HG03064 (cell line): ENCODE data around the gene RACGAP1.
"Not testable (repeated sequence)": the region's sequence is repeated elsewhere in the genome, so short reads cannot be mapped to it uniquely, and the experiment has no call there.

Experiments used
- ATAC-seq: cut with Tn5 transposase; IDR thresholded peaks from one replicate; pipeline ENCODE4 v1.9.1; 2021; ENCODE audit warnings: low read depth; ENCODE audit not compliant: unreplicated experiment

RACGAP1 gene

GRCh38 chr12:49998453-49998852, 26.8 kb downstream of the RACGAP1 start:
- no peak for ATAC-seq

GRCh38 chr12:49990273-49990672, 35.0 kb downstream of the RACGAP1 start:
- no peak for ATAC-seq

- not testable (repeated sequence) for ATAC-seq
Observed at GRCh38 chr12:49989400-49989799, 35.9 kb downstream of the RACGAP1 start.

- ATAC-seq = no peak
Observed at GRCh38 chr12:49987625-49988303, 37.5 kb downstream of the RACGAP1 start.

GRCh38 chr12:49986476-49986875, 38.8 kb downstream of the RACGAP1 start:
- ATAC-seq = not testable (repeated sequence)

- no peak for ATAC-seq
Observed at GRCh38 chr12:49985981-49986380, 39.3 kb downstream of the RACGAP1 start.

GRCh38 chr12:49984476-49985359, 40.6 kb downstream of the RACGAP1 start:
- no peak for ATAC-seq

GRCh38 chr12:49983892-49984291, 41.4 kb downstream of the RACGAP1 start:
- ATAC-seq = no peak

- no peak for ATAC-seq
Observed at GRCh38 chr12:49982246-49983087, 42.8 kb downstream of the RACGAP1 start.

- no peak for ATAC-seq
Observed at GRCh38 chr12:49980501-49981349, 44.6 kb downstream of the RACGAP1 start.

- no peak for ATAC-seq
Observed at GRCh38 chr12:49979791-49980190, 45.5 kb downstream of the RACGAP1 start.

GRCh38 chr12:49979016-49979586, 46.2 kb downstream of the RACGAP1 start:
- no peak for ATAC-seq

- ATAC-seq = no peak
Observed at GRCh38 chr12:49978125-49978524, 47.2 kb downstream of the RACGAP1 start.

- ATAC-seq = no peak
Observed at GRCh38 chr12:49976557-49976956, 48.7 kb downstream of the RACGAP1 start.

- ATAC-seq = no peak
Observed at GRCh38 chr12:49975318-49975761, 50.0 kb downstream of the RACGAP1 start.

GRCh38 chr12:49974677-49975317, 50.5 kb downstream of the RACGAP1 start:
- no peak for ATAC-seq

GRCh38 chr12:49974231-49974675, 51.0 kb downstream of the RACGAP1 start:
- ATAC-seq = no peak

GRCh38 chr12:49973361-49973830, 51.9 kb downstream of the RACGAP1 start:
- ATAC-seq = no peak
